GM12878 (cell line): ENCODE results near the gene PAF1. TPM values are rescaled to one million over a fixed set of nuclear protein-coding genes. Genes with fewer than 3 reads are reported as not detected.

Experiments
- CHD2 ChIP-seq: IDR thresholded peaks from 2 replicates; pipeline ENCODE4 v1.6.1; 2011; ENCODE audit warnings: low read depth, low read length, improper control_type of control experiment, borderline replicate concordance
- EED ChIP-seq: sonication (generic); IDR thresholded peaks from 2 replicates; pipeline ENCODE4 v1.6.1; 2016; ENCODE audit warnings: antibody characterized with exemption, low read depth
- EGR1 ChIP-seq, 2 experiments: IDR thresholded peaks; 1 replicate in 1 of 2; 2 replicates in 1 of 2; pipeline ENCODE4 v1.6.1; 2011 to 2012; ENCODE audit warnings: low read depth in 2 of 2, low read length in 2 of 2, borderline replicate concordance in 1 of 2, mild to moderate bottlenecking in 1 of 2, moderate library complexity in 1 of 2
- GABPA ChIP-seq: IDR thresholded peaks from 2 replicates; pipeline ENCODE4 v1.6.1; 2014; ENCODE audit warnings: antibody characterized with exemption, low read depth, mild to moderate bottlenecking, inconsistent platforms
- KLF5 ChIP-seq: fragments of 450-650 bp; IDR thresholded peaks from 2 replicates; pipeline ENCODE4 v1.6.1; 2014; ENCODE audit warnings: mild to moderate bottlenecking; ENCODE audit not compliant: partially characterized antibody
- MEF2B ChIP-seq: fragments of 450-650 bp; IDR thresholded peaks from 2 replicates; pipeline ENCODE4 v1.6.1; 2018; ENCODE audit warnings: mild to moderate bottlenecking, moderate library complexity; ENCODE audit not compliant: partially characterized antibody, poor library complexity, severe bottlenecking
- MTA3 ChIP-seq: IDR thresholded peaks from 2 replicates; pipeline ENCODE4 v1.6.1; 2012; ENCODE audit warnings: low read length, inconsistent platforms, borderline replicate concordance
- NBN ChIP-seq: fragments of 450-650 bp; IDR thresholded peaks from 2 replicates; pipeline ENCODE4 v1.6.1; 2016
- POLR2AphosphoS5 ChIP-seq: IDR thresholded peaks from 2 replicates; pipeline ENCODE4 v1.6.1; 2011; ENCODE audit warnings: mild to moderate bottlenecking, low read length, inconsistent platforms
- SPI1 ChIP-seq: IDR thresholded peaks from 2 replicates; pipeline ENCODE4 v1.6.1; 2011; ENCODE audit warnings: low read depth, mild to moderate bottlenecking, low read length, moderate library complexity, borderline replicate concordance; ENCODE audit not compliant: insufficient read depth
- SUPT20H ChIP-seq: IDR thresholded peaks from 2 replicates; pipeline ENCODE4 v1.6.1; 2011; ENCODE audit warnings: low read depth, mild to moderate bottlenecking, low read length, moderate library complexity, borderline replicate concordance; ENCODE audit not compliant: control insufficient read depth
- YY1 ChIP-seq: IDR thresholded peaks from 2 replicates; pipeline ENCODE4 v1.6.1; 2011; ENCODE audit warnings: low read depth, mild to moderate bottlenecking, low read length
- ZNF207 ChIP-seq: fragments of 450-650 bp; IDR thresholded peaks from 2 replicates; pipeline ENCODE4 v1.6.1; 2014; ENCODE audit warnings: antibody characterized with exemption, mild to moderate bottlenecking, borderline replicate concordance
- ZNF217 ChIP-seq: fragments of 450-650 bp; IDR thresholded peaks from 2 replicates; pipeline ENCODE4 v1.6.1; 2017; ENCODE audit warnings: antibody characterized with exemption, mild to moderate bottlenecking
- ZNF274 ChIP-seq: IDR thresholded peaks from one replicate; pipeline ENCODE4 v1.8.0; 2011; ENCODE audit not compliant: insufficient read length, insufficient read depth
- ZNF622 ChIP-seq: fragments of 450-650 bp; IDR thresholded peaks from 2 replicates; pipeline ENCODE4 v1.6.1; 2017; ENCODE audit warnings: mild to moderate bottlenecking, inconsistent platforms
- polyA plus RNA-seq, 11 experiments: library from polyadenylated mRNA; depleted of rRNA in 4 of 11; unstranded in 6 of 11; stranded (reverse) in 5 of 11; fragments of >200 nt; fragmentation: Nextera tagmentation in 4 of 11; fragmentation: Illumina TruSeq in 1 of 11; extraction: Ambion mirVana in 4 of 11; extraction: Trizol in 1 of 11; gene quantifications; 1 replicate in 1 of 11; 2 replicates in 10 of 11; pipeline versions ENCODE4 v1.2.1 to v1.2.3, GENCODE V29; 2011 to 2016; ENCODE audit warnings: inconsistent platforms in 2 of 11, missing spikeins in 2 of 11, low read depth in 1 of 11
- total RNA-seq, 4 experiments: library from RNA; depleted of rRNA in 3 of 4; stranded (reverse); fragments of >200 nt in 3 of 4; fragmentation: Illumina TruSeq in 1 of 4; extraction: Trizol in 1 of 4; gene quantifications; 2 replicates each; pipeline versions ENCODE4 v1.2.1 to v1.2.3, GENCODE V29; 2013 to 2021
- TF ChIP-seq, protein P1 (sequence below): fragments of 450-650 bp; IDR thresholded peaks from 2 replicates; pipeline ENCODE4 v1.6.1; 2017; ENCODE audit warnings: mild to moderate bottlenecking, moderate library complexity
- TF ChIP-seq, protein P2 (sequence below): fragments of 450-650 bp; IDR thresholded peaks from 2 replicates; pipeline ENCODE4 v1.6.1; 2017; ENCODE audit warnings: mild to moderate bottlenecking, low read depth, inconsistent platforms; ENCODE audit not compliant: poor library complexity, severe bottlenecking
- TF ChIP-seq, protein P3 (sequence below): fragments of 450-650 bp; IDR thresholded peaks from 2 replicates; pipeline ENCODE4 v1.6.1; 2016; ENCODE audit warnings: mild to moderate bottlenecking
- TF ChIP-seq, protein P4 (sequence below): IDR thresholded peaks from 2 replicates; pipeline ENCODE4 v1.6.1; 2011; ENCODE audit warnings: borderline replicate concordance, low read depth, mild to moderate bottlenecking, moderate library complexity, mixed read lengths, low read length; ENCODE audit not compliant: insufficient read depth; ENCODE audit errors: extremely low read length

PAF1 gene
- total and polyA plus RNA-seq, 10 of the 15 experiments (the other 5 are each of a cell fraction or from before 2014, with no cell fraction given): 1.7 to 45.8 (median 39.6) TPM

DNA sequence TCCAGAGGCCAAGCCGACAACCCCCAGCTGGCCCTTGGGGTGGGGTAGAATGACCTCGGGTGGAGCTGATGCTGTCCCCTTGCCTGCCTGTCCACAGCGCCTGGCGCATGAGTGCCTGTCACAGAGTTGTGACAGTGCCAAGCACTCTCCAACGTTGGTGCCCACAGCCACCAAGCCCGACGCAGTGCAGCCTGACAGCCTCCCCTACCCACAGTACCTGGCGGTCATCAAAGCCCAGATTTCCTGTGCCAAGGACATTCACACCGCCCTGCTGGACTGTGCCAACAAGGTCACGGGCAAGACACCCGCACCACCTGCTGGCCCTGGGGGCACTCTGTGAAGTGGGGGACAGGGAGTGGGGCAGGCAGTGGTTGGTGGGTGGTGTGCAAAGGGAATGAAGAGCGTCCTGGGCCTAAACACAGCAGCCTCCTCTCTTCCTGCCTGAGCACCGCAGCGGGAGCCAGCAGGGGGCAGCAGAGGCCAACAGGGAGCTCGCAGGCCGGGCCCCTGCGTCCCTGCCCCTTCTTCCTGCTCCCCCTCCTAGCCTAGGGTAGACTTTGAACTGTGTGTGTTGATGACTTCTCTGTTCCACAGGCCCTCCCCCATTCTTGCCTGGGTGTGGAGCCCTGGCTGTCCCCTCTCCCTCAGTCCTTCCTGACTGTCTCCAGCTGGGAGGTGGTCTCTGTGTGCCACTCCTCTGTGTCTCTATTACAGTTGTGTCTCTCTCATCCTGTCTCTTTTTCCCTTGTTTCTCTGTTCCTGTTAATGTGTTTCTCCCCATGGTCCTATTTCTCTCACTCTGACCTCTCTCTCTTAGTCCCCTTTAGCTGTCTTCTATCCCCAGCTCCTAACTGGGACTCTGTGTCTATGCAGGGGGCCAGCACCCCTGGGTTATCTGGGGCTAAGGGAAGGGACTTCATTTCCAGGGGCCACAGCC is 6.7 kb upstream of the PAF1 start (continued):
- TF ChIP-seq, protein P1, sequence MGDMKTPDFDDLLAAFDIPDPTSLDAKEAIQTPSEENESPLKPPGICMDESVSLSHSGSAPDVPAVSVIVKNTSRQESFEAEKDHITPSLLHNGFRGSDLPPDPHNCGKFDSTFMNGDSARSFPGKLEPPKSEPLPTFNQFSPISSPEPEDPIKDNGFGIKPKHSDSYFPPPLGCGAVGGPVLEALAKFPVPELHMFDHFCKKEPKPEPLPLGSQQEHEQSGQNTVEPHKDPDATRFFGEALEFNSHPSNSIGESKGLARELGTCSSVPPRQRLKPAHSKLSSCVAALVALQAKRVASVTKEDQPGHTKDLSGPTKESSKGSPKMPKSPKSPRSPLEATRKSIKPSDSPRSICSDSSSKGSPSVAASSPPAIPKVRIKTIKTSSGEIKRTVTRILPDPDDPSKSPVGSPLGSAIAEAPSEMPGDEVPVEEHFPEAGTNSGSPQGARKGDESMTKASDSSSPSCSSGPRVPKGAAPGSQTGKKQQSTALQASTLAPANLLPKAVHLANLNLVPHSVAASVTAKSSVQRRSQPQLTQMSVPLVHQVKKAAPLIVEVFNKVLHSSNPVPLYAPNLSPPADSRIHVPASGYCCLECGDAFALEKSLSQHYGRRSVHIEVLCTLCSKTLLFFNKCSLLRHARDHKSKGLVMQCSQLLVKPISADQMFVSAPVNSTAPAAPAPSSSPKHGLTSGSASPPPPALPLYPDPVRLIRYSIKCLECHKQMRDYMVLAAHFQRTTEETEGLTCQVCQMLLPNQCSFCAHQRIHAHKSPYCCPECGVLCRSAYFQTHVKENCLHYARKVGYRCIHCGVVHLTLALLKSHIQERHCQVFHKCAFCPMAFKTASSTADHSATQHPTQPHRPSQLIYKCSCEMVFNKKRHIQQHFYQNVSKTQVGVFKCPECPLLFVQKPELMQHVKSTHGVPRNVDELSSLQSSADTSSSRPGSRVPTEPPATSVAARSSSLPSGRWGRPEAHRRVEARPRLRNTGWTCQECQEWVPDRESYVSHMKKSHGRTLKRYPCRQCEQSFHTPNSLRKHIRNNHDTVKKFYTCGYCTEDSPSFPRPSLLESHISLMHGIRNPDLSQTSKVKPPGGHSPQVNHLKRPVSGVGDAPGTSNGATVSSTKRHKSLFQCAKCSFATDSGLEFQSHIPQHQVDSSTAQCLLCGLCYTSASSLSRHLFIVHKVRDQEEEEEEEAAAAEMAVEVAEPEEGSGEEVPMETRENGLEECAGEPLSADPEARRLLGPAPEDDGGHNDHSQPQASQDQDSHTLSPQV: peak; percentile 75; the same call in 1 of the 2 replicates
- TF ChIP-seq ZNF207 (peak; percentile 87; the same call in 1 of the 2 replicates), SUPT20H (no peak), ZNF622 (no peak), MTA3 (no peak), MEF2B (peak; percentile 7), YY1 (peak; percentile 83), ZNF217 (peak; percentile 38; the same call in 1 of the 2 replicates), EGR1 (IDR thresholded peaks at IDR 0.05; ENCODE audit: borderline replicate concordance in 1 of 2, low read depth in 2 of 2, low read length in 2 of 2) (no peak), GABPA (no peak), POLR2AphosphoS5 (no peak; the same call in 1 of the 2 replicates), NBN (peak; percentile 98), EED (peak; percentile 47), ZNF274 (no peak), KLF5 (peak; percentile 55), CHD2 (peak; percentile 73), SPI1 (peak; percentile 13; the same call in 1 of the 2 replicates)
- TF ChIP-seq, protein P2, sequence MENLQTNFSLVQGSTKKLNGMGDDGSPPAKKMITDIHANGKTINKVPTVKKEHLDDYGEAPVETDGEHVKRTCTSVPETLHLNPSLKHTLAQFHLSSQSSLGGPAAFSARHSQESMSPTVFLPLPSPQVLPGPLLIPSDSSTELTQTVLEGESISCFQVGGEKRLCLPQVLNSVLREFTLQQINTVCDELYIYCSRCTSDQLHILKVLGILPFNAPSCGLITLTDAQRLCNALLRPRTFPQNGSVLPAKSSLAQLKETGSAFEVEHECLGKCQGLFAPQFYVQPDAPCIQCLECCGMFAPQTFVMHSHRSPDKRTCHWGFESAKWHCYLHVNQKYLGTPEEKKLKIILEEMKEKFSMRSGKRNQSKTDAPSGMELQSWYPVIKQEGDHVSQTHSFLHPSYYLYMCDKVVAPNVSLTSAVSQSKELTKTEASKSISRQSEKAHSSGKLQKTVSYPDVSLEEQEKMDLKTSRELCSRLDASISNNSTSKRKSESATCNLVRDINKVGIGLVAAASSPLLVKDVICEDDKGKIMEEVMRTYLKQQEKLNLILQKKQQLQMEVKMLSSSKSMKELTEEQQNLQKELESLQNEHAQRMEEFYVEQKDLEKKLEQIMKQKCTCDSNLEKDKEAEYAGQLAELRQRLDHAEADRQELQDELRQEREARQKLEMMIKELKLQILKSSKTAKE: peak; percentile 17
- TF ChIP-seq, protein P3, sequence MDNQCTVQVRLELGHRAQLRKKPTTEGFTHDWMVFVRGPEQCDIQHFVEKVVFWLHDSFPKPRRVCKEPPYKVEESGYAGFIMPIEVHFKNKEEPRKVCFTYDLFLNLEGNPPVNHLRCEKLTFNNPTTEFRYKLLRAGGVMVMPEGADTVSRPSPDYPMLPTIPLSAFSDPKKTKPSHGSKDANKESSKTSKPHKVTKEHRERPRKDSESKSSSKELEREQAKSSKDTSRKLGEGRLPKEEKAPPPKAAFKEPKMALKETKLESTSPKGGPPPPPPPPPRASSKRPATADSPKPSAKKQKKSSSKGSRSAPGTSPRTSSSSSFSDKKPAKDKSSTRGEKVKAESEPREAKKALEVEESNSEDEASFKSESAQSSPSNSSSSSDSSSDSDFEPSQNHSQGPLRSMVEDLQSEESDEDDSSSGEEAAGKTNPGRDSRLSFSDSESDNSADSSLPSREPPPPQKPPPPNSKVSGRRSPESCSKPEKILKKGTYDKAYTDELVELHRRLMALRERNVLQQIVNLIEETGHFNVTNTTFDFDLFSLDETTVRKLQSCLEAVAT: peak; percentile 89
- TF ChIP-seq, protein P4, sequence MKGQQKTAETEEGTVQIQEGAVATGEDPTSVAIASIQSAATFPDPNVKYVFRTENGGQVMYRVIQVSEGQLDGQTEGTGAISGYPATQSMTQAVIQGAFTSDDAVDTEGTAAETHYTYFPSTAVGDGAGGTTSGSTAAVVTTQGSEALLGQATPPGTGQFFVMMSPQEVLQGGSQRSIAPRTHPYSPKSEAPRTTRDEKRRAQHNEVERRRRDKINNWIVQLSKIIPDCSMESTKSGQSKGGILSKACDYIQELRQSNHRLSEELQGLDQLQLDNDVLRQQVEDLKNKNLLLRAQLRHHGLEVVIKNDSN: no peak
